ENCODE data around the gene MSRB3. TPM values are rescaled to one million over a fixed set of nuclear protein-coding genes. Genes with fewer than 3 reads are reported as not detected.

The MSRB3 gene
- total RNA-seq, 4 donors from 2014 or later: 21.7 to 56.9 (median 26.4) TPM

DNA sequence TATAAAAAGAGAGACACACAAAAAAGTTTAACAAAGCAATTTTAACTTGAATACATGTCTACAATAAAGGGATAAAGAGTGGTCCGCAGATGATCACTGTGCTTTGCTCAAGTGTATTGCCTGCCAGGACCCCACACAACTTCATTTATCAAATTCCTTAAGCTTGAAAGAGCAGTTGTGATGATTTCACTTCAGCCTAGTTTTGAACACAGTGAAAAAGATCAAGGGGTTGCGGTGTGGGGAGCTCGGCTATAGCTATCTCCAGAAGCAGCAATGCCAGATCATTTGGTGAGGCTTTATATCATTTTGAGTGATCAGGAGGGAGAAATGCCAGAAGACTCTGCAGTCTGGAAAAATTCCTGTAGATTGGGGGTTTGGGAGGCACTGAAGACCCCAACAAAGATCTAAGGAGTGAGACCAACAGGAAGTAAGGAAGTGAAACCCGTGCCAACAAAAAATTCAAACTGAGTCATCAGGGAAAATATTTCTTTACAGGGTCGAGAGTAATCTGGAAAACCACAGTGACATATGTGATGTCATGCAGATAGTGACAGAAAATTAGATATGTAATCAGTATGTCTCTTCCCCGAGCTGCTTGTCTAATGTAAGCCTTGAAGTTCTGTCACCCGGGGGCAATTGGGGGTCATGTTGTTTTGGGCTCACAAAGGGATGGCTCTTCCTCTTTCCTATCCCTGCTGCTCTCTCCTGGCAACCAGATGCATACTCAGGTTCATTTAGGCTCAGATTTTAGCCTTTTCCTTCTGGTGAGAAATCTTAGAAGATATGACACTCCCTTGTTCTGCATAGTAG, 221.8 kb downstream of the MSRB3 start:
- Histone ChIP-seq H3K36me3 (no peaks in the 10 kb centered on the region), H3K4me1 (no peaks in the 10 kb centered on the region), H3K27me3 (no peaks in the 10 kb centered on the region), H3K9me3 (no peaks in the 10 kb centered on the region), H3K27ac (no peak overlapping the region), H3K4me3 (no peak overlapping the region)
- intact Hi-C loops (cut with DNase I; ENCODE audit: low total_unique reads): no loop called here
- TF ChIP-seq POLR2AphosphoS5 (IDR thresholded peaks at IDR 0.05): no peak
- TF ChIP-seq EP300 (IDR thresholded peaks at IDR 0.05; ENCODE audit: low read depth): no peak
- no peak for TF ChIP-seq POLR2A (IDR thresholded peaks at IDR 0.05)
- in situ Hi-C loops (cut with MboI; ENCODE audit: low pct_ligation_motif_present in 1 of 4, low pct_unique_long_range_greater_than_20kb in 1 of 4, low sequenced_read_pairs in 3 of 4): no loop called here
- no peak for DNase-seq
- WGBS, 2 donors (ENCODE audit: low coverage in 1 of 2): 57% methylated on average over 6 to 7 of the region's 7 CpGs

DNA sequence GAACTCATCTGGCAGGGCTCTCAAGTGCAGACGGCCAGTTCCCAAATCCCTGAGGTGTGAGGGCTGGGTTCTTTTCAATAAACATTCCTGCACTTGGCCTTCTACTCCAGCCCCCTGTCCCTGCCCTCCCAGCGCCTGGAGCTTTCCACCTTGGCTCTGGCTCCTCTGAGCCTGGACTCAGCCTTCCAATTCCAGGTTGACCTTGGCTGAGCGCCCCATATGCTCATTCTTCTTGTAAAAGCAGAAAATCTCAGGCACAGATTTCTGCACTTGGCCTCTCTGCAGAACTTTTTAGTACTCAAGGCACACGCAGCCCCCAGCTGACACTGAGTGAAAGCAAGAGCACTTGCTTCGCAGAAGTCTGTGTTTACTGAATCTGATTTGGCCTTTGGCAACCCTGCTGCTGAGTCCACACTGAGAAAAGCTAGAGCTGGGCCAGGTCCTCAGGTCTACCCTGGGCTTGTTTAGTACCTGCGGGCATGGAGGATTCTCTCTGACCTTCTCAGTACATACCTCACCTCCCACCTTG, 222.7 kb downstream of the MSRB3 start:
- no peak for DNase-seq
- in situ Hi-C loops (cut with MboI; ENCODE audit: low pct_ligation_motif_present in 1 of 4, low pct_unique_long_range_greater_than_20kb in 1 of 4, low sequenced_read_pairs in 3 of 4): no loop called here

DNA sequence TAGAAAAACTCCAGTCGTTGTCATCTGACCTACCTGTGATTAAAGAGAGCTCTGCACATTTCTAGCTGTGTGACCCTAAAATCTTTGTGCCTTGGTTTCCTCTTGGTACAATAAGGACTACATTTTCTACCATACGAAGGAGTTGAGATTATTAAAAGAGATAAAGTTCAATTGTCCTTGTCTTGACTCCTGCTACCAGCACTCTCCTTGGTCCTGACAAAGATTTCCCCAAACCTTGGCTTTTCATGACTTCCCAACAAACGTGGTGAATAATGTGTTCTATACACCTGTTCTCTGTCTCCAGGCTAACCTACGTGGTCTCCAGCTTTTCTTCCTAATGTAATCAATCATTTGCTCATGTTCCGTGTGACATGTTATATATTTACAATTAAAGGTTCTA, 223.5 kb downstream of the MSRB3 start:
- intact Hi-C loops (cut with DNase I; ENCODE audit: low total_unique reads): no loop called here

More for the DNA sequence above, 222.7 kb downstream of the MSRB3 start:
- intact Hi-C loops (cut with DNase I; ENCODE audit: low total_unique reads): no loop called here
- Histone ChIP-seq H3K9me3 (no peaks in the 10 kb centered on the region), H3K4me3 (no peak overlapping the region), H3K36me3 (no peaks in the 10 kb centered on the region), H3K4me1 (no peaks in the 10 kb centered on the region), H3K27ac (no peak overlapping the region), H3K27me3 (no peaks in the 10 kb centered on the region)
- 63 to 73% methylated on average over 2 to 6 of the region's 6 CpGs for WGBS, 2 donors (ENCODE audit: low coverage in 1 of 2)
- TF ChIP-seq POLR2A (IDR thresholded peaks at IDR 0.05) (no peak), EP300 (IDR thresholded peaks at IDR 0.05; ENCODE audit: low read depth) (no peak), POLR2AphosphoS5 (IDR thresholded peaks at IDR 0.05) (no peak)
- TF ChIP-seq, protein P1, sequence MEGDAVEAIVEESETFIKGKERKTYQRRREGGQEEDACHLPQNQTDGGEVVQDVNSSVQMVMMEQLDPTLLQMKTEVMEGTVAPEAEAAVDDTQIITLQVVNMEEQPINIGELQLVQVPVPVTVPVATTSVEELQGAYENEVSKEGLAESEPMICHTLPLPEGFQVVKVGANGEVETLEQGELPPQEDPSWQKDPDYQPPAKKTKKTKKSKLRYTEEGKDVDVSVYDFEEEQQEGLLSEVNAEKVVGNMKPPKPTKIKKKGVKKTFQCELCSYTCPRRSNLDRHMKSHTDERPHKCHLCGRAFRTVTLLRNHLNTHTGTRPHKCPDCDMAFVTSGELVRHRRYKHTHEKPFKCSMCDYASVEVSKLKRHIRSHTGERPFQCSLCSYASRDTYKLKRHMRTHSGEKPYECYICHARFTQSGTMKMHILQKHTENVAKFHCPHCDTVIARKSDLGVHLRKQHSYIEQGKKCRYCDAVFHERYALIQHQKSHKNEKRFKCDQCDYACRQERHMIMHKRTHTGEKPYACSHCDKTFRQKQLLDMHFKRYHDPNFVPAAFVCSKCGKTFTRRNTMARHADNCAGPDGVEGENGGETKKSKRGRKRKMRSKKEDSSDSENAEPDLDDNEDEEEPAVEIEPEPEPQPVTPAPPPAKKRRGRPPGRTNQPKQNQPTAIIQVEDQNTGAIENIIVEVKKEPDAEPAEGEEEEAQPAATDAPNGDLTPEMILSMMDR (IDR thresholded peaks at IDR 0.05): no peak

DNA sequence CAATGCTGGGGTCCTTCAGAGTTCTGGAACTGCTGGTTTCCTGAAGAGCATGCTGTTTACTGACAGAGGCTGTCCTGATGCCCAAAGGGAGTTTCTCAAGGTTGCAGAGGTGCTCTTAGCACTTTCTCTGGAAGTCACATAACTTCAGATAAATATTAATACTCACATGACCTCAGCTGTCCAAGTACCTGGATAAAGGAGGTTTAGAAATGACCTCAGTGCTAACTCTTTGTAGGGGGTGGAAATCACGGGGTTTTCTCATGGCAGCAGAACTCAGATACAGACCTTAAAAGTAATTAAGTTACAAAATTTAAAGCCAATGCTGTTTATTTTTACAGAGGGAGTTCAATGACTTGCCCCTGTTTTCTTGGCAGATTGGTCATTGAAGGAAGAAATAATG, 225.9 kb downstream of the MSRB3 start:
- Histone ChIP-seq H3K27ac (no peak overlapping the region), H3K4me1 (no peaks in the 10 kb centered on the region), H3K36me3 (no peaks in the 10 kb centered on the region), H3K27me3 (no peaks in the 10 kb centered on the region), H3K4me3 (no peak overlapping the region), H3K9me3 (no peaks in the 10 kb centered on the region)
- DNase-seq: no peak
- intact Hi-C loops (cut with DNase I; ENCODE audit: low total_unique reads) (no loop called here), in situ Hi-C loops (cut with MboI; ENCODE audit: low pct_ligation_motif_present in 1 of 4, low pct_unique_long_range_greater_than_20kb in 1 of 4, low sequenced_read_pairs in 3 of 4) (no loop called here)
- TF ChIP-seq POLR2A (IDR thresholded peaks at IDR 0.05): no peak
- 75 to 77% methylated on average over 1 of the region's 1 CpG for WGBS, 2 donors (ENCODE audit: low coverage in 1 of 2)

More for the DNA sequence above, 223.5 kb downstream of the MSRB3 start:
- in situ Hi-C loops (cut with MboI; ENCODE audit: low pct_ligation_motif_present in 1 of 4, low pct_unique_long_range_greater_than_20kb in 1 of 4, low sequenced_read_pairs in 3 of 4): no loop called here
- 75 to 80% methylated on average over 5 of the region's 5 CpGs for WGBS, 2 donors (ENCODE audit: low coverage in 1 of 2)
- Histone ChIP-seq H3K9me3 (no peaks in the 10 kb centered on the region), H3K27me3 (no peaks in the 10 kb centered on the region), H3K36me3 (no peaks in the 10 kb centered on the region), H3K27ac (no peak overlapping the region), H3K4me1 (no peaks in the 10 kb centered on the region), H3K4me3 (no peak overlapping the region)
- no peak for TF ChIP-seq EP300 (IDR thresholded peaks at IDR 0.05; ENCODE audit: low read depth)
- TF ChIP-seq POLR2AphosphoS5 (IDR thresholded peaks at IDR 0.05): no peak
- no peak for TF ChIP-seq POLR2A (IDR thresholded peaks at IDR 0.05)
- DNase-seq: no peak

DNA sequence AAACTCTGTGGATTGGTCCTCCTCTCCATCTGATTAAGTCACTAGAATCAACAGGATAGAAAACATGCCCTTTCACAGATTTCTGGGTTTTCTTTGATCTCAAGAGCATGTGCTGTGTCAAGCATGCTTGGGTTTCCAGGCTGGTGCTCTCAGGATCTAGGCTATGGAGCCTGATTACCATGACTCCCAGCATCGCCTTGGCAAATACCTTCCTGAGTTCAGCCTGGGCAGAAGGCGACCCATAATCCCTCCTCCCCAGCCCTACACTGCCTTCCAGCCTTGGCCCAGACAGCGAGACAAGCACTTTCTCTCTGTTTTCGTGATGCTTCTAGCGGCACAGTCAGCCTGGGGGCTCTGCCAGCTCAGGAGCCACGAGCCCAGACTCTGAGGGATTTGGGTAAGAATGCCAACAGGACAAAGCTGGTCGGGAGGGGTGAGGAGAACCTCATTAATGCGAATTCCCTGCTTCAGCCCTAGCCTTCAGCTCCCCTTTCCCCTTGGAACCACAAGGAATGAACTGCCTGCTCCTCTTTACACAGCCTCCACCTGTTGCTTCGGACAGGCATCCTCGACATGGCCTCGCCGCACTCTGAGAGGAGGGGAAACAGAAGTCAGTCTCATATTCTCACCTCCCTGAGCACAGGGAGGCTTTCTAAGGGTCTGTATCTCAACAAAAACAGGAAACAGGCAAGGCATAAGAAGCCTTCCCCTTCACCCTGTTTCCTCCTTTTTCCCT, 227.1 kb downstream of the MSRB3 start:
- H3K27ac ChIP-seq: no peak overlapping the region
- intact Hi-C loops (cut with DNase I; ENCODE audit: low total_unique reads): no loop called here
- no peak overlapping the region for H3K4me3 ChIP-seq
- TF ChIP-seq, protein P1 (IDR thresholded peaks at IDR 0.05): no peak
- TF ChIP-seq EP300 (IDR thresholded peaks at IDR 0.05; ENCODE audit: low read depth) (no peak), POLR2AphosphoS5 (IDR thresholded peaks at IDR 0.05) (no peak), POLR2A (IDR thresholded peaks at IDR 0.05) (no peak)
- in situ Hi-C loops (cut with MboI; ENCODE audit: low pct_ligation_motif_present in 1 of 4, low pct_unique_long_range_greater_than_20kb in 1 of 4, low sequenced_read_pairs in 3 of 4): no loop called here
- WGBS, 2 donors (ENCODE audit: low coverage in 1 of 2): 83 to 88% methylated on average over 4 to 12 of the region's 12 CpGs
- H3K36me3 ChIP-seq: no peaks in the 10 kb centered on the region
- no peak for DNase-seq
- no peaks in the 10 kb centered on the region for H3K9me3 ChIP-seq
- no peaks in the 10 kb centered on the region for H3K27me3 ChIP-seq
- peaks cover 0 to 3% (median 0%) of the 10 kb centered on the region in 4 donors for H3K4me1 ChIP-seq
